ENCODE data around the gene TEN1. TPM values are rescaled to one million over a fixed set of nuclear protein-coding genes. Genes with fewer than 3 reads are reported as not detected.

The TEN1 gene
- total and polyA plus RNA-seq, 2 of the 13 experiments (the other 11 are each of a cell fraction or from before 2014, with no cell fraction given), result 18.0 to 21.3 TPM

DNA sequence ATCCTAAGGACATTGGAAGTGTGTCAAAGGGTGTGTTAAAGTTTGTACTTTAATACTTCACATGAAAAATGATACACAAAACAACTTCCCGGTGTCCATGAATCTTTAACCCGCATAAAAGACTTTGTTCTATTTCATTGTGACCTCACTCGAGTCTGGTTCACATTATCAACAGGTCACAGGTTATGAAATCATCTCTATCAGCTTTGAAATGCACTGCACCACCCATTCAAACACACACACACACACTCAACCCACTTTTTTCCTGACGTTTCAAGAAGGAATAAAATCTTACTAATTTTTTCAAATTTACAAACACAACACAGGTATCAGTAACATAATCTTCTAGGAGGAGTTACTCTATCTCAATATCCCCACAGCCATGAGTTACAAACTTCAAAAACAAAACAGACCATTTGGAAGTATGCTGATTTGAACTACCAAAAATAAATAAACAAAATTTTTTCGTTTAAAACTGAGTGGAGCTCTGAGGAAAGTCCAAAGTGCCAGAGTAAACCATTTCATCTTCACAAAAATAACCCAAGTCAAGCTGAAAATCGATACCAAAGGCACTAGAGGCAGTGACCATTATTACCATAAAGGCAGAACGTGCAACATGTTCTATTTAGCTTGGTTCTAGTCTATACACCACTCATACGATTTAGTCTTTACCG lies 2.7 kb upstream of the TEN1 start (continued):
- TF ChIP-seq, protein P1, sequence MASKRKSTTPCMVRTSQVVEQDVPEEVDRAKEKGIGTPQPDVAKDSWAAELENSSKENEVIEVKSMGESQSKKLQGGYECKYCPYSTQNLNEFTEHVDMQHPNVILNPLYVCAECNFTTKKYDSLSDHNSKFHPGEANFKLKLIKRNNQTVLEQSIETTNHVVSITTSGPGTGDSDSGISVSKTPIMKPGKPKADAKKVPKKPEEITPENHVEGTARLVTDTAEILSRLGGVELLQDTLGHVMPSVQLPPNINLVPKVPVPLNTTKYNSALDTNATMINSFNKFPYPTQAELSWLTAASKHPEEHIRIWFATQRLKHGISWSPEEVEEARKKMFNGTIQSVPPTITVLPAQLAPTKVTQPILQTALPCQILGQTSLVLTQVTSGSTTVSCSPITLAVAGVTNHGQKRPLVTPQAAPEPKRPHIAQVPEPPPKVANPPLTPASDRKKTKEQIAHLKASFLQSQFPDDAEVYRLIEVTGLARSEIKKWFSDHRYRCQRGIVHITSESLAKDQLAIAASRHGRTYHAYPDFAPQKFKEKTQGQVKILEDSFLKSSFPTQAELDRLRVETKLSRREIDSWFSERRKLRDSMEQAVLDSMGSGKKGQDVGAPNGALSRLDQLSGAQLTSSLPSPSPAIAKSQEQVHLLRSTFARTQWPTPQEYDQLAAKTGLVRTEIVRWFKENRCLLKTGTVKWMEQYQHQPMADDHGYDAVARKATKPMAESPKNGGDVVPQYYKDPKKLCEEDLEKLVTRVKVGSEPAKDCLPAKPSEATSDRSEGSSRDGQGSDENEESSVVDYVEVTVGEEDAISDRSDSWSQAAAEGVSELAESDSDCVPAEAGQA (IDR thresholded peaks at IDR 0.05; ENCODE audit: low read depth), result no peak
- TF ChIP-seq, protein P1 (CRISPR knock-in tag; IDR thresholded peaks at IDR 0.05; ENCODE audit: borderline replicate concordance), result no peak; the same call in 1 of the 2 replicates
- no peak for TF ChIP-seq ZNF720 (CRISPR knock-in tag; IDR thresholded peaks at IDR 0.05)
- peak; percentile 23; the same call in 1 of the 2 replicates for TF ChIP-seq ZSCAN31 (CRISPR knock-in tag; IDR thresholded peaks at IDR 0.05; ENCODE audit: low read depth)
- TF ChIP-seq, protein P2, sequence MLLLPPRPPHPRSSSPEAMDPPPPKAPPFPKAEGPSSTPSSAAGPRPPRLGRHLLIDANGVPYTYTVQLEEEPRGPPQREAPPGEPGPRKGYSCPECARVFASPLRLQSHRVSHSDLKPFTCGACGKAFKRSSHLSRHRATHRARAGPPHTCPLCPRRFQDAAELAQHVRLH (CRISPR knock-in tag; IDR thresholded peaks at IDR 0.05; ENCODE audit: borderline replicate concordance, low read depth), result no peak
- TF ChIP-seq STAG1 (CRISPR knock-in tag; IDR thresholded peaks at IDR 0.05), result 0 out of 2 replicates have a peak, but pooled peaks have one; percentile 3
- no peak for TF ChIP-seq ZNF274 (CRISPR knock-in tag; IDR thresholded peaks at IDR 0.05)
- TF ChIP-seq ZNF552 (CRISPR knock-in tag; IDR thresholded peaks at IDR 0.05; ENCODE audit: borderline replicate concordance), result no peak
- TF ChIP-seq RARA (CRISPR knock-in tag; IDR thresholded peaks at IDR 0.05), result peak; percentile 93
- TF ChIP-seq, protein P3, sequence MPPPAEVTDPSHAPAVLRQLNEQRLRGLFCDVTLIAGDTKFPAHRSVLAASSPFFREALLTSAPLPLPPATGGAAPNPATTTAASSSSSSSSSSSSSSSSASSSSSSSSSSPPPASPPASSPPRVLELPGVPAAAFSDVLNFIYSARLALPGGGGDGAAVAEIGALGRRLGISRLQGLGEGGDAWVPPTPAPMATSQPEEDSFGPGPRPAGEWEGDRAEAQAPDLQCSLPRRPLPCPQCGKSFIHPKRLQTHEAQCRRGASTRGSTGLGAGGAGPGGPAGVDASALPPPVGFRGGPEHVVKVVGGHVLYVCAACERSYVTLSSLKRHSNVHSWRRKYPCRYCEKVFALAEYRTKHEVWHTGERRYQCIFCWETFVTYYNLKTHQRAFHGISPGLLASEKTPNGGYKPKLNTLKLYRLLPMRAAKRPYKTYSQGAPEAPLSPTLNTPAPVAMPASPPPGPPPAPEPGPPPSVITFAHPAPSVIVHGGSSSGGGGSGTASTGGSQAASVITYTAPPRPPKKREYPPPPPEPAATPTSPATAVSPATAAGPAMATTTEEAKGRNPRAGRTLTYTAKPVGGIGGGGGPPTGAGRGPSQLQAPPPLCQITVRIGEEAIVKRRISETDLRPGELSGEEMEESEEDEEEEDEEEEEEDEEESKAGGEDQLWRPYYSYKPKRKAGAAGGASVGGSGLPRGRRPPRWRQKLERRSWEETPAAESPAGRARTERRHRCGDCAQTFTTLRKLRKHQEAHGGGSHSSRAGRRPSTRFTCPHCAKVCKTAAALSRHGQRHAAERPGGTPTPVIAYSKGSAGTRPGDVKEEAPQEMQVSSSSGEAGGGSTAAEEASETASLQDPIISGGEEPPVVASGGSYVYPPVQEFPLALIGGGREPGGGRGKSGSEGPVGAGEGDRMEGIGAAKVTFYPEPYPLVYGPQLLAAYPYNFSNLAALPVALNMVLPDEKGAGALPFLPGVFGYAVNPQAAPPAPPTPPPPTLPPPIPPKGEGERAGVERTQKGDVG (CRISPR knock-in tag; IDR thresholded peaks at IDR 0.05; ENCODE audit: borderline replicate concordance), result no peak
- peak; percentile 65; the same call in 1 of the 2 replicates for TF ChIP-seq SALL1 (CRISPR knock-in tag; IDR thresholded peaks at IDR 0.05)
- TF ChIP-seq, protein P4, sequence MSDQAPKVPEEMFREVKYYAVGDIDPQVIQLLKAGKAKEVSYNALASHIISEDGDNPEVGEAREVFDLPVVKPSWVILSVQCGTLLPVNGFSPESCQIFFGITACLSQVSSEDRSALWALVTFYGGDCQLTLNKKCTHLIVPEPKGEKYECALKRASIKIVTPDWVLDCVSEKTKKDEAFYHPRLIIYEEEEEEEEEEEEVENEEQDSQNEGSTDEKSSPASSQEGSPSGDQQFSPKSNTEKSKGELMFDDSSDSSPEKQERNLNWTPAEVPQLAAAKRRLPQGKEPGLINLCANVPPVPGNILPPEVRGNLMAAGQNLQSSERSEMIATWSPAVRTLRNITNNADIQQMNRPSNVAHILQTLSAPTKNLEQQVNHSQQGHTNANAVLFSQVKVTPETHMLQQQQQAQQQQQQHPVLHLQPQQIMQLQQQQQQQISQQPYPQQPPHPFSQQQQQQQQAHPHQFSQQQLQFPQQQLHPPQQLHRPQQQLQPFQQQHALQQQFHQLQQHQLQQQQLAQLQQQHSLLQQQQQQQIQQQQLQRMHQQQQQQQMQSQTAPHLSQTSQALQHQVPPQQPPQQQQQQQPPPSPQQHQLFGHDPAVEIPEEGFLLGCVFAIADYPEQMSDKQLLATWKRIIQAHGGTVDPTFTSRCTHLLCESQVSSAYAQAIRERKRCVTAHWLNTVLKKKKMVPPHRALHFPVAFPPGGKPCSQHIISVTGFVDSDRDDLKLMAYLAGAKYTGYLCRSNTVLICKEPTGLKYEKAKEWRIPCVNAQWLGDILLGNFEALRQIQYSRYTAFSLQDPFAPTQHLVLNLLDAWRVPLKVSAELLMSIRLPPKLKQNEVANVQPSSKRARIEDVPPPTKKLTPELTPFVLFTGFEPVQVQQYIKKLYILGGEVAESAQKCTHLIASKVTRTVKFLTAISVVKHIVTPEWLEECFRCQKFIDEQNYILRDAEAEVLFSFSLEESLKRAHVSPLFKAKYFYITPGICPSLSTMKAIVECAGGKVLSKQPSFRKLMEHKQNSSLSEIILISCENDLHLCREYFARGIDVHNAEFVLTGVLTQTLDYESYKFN (CRISPR knock-in tag; conservative IDR thresholded peaks at IDR 0.05), result peak; percentile 95
- peak; percentile 48; the same call in 1 of the 2 replicates for TF ChIP-seq GFI1 (CRISPR knock-in tag; IDR thresholded peaks at IDR 0.05; ENCODE audit: borderline replicate concordance)
- TF ChIP-seq ZNF703 (CRISPR knock-in tag; IDR thresholded peaks at IDR 0.05; ENCODE audit: borderline replicate concordance), result no peak

Measured in HepG2 (cell line).